Trophoblast cell (in vitro differentiated cells and primary cell): ENCODE results near the gene CADPS.

ENCODE experiments used
- DNase-seq, 2 donors: peaks; one replicate each; pipeline ENCODE4 v3.0.0-alpha.2; 2016
- H2AFZ ChIP-seq: 2 replicates; pipeline ENCODE4 v1.6.1; 2013; ENCODE audit warnings: low read length, moderate library complexity, mild to moderate bottlenecking; ENCODE audit not compliant: insufficient read depth, poor library complexity
- H2AK5ac ChIP-seq: 2 replicates; pipeline ENCODE4 v1.6.1; 2013; ENCODE audit warnings: mild to moderate bottlenecking, low read length
- H2BK120ac ChIP-seq: 2 replicates; pipeline ENCODE4 v1.6.1; 2013; ENCODE audit warnings: low read length, mild to moderate bottlenecking, moderate library complexity; ENCODE audit not compliant: insufficient read depth, poor library complexity
- H2BK12ac ChIP-seq: 2 replicates; pipeline ENCODE4 v1.6.1; 2013; ENCODE audit warnings: mild to moderate bottlenecking, low read length, moderate library complexity
- H2BK5ac ChIP-seq: 2 replicates; pipeline ENCODE4 v1.6.1; 2013; ENCODE audit warnings: low read length, low read depth, moderate library complexity, mild to moderate bottlenecking; ENCODE audit not compliant: poor library complexity
- H3K14ac ChIP-seq: 2 replicates; pipeline ENCODE4 v1.6.1; 2013; ENCODE audit warnings: mild to moderate bottlenecking, low read length
- H3K18ac ChIP-seq: 2 replicates; pipeline ENCODE4 v1.6.1; 2013; ENCODE audit warnings: mild to moderate bottlenecking, low read length
- H3K23ac ChIP-seq: 2 replicates; pipeline ENCODE4 v1.6.1; 2013; ENCODE audit warnings: low read length
- H3K27ac ChIP-seq: 2 replicates; pipeline ENCODE4 v1.5.1; 2013; ENCODE audit warnings: low read depth, mild to moderate bottlenecking, inconsistent platforms, low read length, moderate library complexity
- H3K27me3 ChIP-seq: 2 replicates; pipeline ENCODE4 v1.6.1; 2013; ENCODE audit warnings: inconsistent platforms, mild to moderate bottlenecking, low read length, moderate library complexity; ENCODE audit not compliant: insufficient read depth
- H3K36me3 ChIP-seq, 2 experiments: 1 replicate in 1 of 2; 2 replicates in 1 of 2; pipeline ENCODE4 v1.6.1; 2013; ENCODE audit warnings: low read length in 2 of 2, mild to moderate bottlenecking in 2 of 2, moderate library complexity in 1 of 2; ENCODE audit not compliant: insufficient read depth in 2 of 2, control insufficient read depth in 1 of 2
- H3K4ac ChIP-seq: 2 replicates; pipeline ENCODE4 v1.6.1; 2013; ENCODE audit warnings: low read depth, mild to moderate bottlenecking, low read length, moderate library complexity
- H3K4me1 ChIP-seq, 2 experiments: 1 replicate in 1 of 2; 2 replicates in 1 of 2; pipeline ENCODE4 v1.6.1; 2013; ENCODE audit warnings: low read length in 2 of 2, mild to moderate bottlenecking in 2 of 2, moderate library complexity in 1 of 2; ENCODE audit not compliant: insufficient read depth in 2 of 2, control insufficient read depth in 1 of 2
- H3K4me2 ChIP-seq: 2 replicates; pipeline ENCODE4 v1.6.1; 2013; ENCODE audit warnings: inconsistent platforms, mild to moderate bottlenecking, low read length, moderate library complexity
- H3K4me3 ChIP-seq: 2 replicates; pipeline ENCODE4 v1.5.1; 2013; ENCODE audit warnings: mild to moderate bottlenecking, low read depth, low read length, inconsistent platforms
- H3K79me1 ChIP-seq: one replicate; pipeline ENCODE4 v1.6.1; 2013; ENCODE audit warnings: low read length
- H3K79me2 ChIP-seq: 2 replicates; pipeline ENCODE4 v1.6.1; 2013; ENCODE audit warnings: low read length, mild to moderate bottlenecking; ENCODE audit not compliant: control insufficient read depth, insufficient read depth, poor library complexity
- H3K9ac ChIP-seq: 2 replicates; pipeline ENCODE4 v1.6.1; 2013; ENCODE audit warnings: mild to moderate bottlenecking, low read length
- H3K9me3 ChIP-seq: 2 replicates; pipeline ENCODE4 v1.6.1; 2013; ENCODE audit warnings: low read depth, mild to moderate bottlenecking, control low read depth, inconsistent platforms, low read length; ENCODE audit not compliant: insufficient read depth
- H4K12ac ChIP-seq: 2 replicates; pipeline ENCODE4 v1.6.1; 2013; ENCODE audit warnings: low read depth, mild to moderate bottlenecking, low read length, moderate library complexity
- H4K8ac ChIP-seq: 2 replicates; pipeline ENCODE4 v1.6.1; 2013; ENCODE audit warnings: low read depth, mild to moderate bottlenecking, low read length, moderate library complexity
- H4K91ac ChIP-seq: one replicate; pipeline ENCODE4 v1.6.1; 2013; ENCODE audit warnings: low read depth, mild to moderate bottlenecking, low read length, moderate library complexity
- WGBS: extraction: QIAGEN DNeasy Blood & Tissue Kit; methylation state at CpG from one replicate; pipeline ENCODE4 v1.1.7; 2013; ENCODE audit warnings: missing lambda C conversion rate; ENCODE audit not compliant: insufficient read length, insufficient coverage; ENCODE audit errors: extremely low coverage; 5-methylcytosine and 5-hydroxymethylcytosine counted together

CADPS gene

GRCh38 chr3:62605413-62606068 is 269.7 kb downstream of the CADPS start:
- Histone ChIP-seq H3K18ac (no peak overlapping the region), H3K4me1 (no peaks in the 10 kb centered on the region), H3K14ac (no peak overlapping the region), H3K4me2 (no peak overlapping the region), H2BK120ac (no peak overlapping the region), H3K23ac (no peak overlapping the region), H3K4ac (no peak overlapping the region), H3K79me2 (no peaks in the 10 kb centered on the region), H3K4me3 (no peak overlapping the region), H4K8ac (no peak overlapping the region), H2BK5ac (no peak overlapping the region), H2BK12ac (no peak overlapping the region), H3K27ac (no peak overlapping the region), H4K12ac (no peak overlapping the region), H2AFZ (no peak overlapping the region), H3K9ac (no peak overlapping the region), H2AK5ac (no peak overlapping the region), H3K9me3 (peaks cover 2% of the 10 kb centered on the region), H3K27me3 (no peaks in the 10 kb centered on the region), H3K79me1 (no peaks in the 10 kb centered on the region), H4K91ac (no peak overlapping the region), H3K36me3 (no peaks in the 10 kb centered on the region)
- no CpG with 5 or more reads among the region's 3 CpGs for WGBS
- no peak for DNase-seq

- Histone ChIP-seq H3K79me2 (no peaks in the 10 kb centered on the region), H3K14ac (no peak overlapping the region), H3K4ac (no peak overlapping the region), H3K18ac (no peak overlapping the region), H3K4me3 (no peak overlapping the region), H3K9ac (no peak overlapping the region), H2AK5ac (no peak overlapping the region), H2BK120ac (no peak overlapping the region), H3K23ac (no peak overlapping the region), H3K4me1 (no peaks in the 10 kb centered on the region), H3K27ac (no peak overlapping the region), H2BK5ac (no peak overlapping the region), H2BK12ac (no peak overlapping the region), H3K36me3 (no peaks in the 10 kb centered on the region), H4K8ac (no peak overlapping the region), H3K9me3 (peaks cover 2% of the 10 kb centered on the region), H2AFZ (no peak overlapping the region), H3K4me2 (no peak overlapping the region), H3K27me3 (no peaks in the 10 kb centered on the region), H4K91ac (no peak overlapping the region), H4K12ac (no peak overlapping the region), H3K79me1 (no peaks in the 10 kb centered on the region)
- DNase-seq, result no peak
- no CpG with 5 or more reads among the region's 1 CpG for WGBS
Measured at GRCh38 chr3:62604751-62605351, 270.4 kb downstream of the CADPS start.

GRCh38 chr3:62604298-62604697 is 270.9 kb downstream of the CADPS start:
- no peak overlapping the region for H2BK12ac ChIP-seq
- H3K4me1 ChIP-seq, result no peaks in the 10 kb centered on the region
- H3K4ac ChIP-seq, result no peak overlapping the region
- no peak overlapping the region for H3K18ac ChIP-seq
- H3K79me2 ChIP-seq, result no peaks in the 10 kb centered on the region
- H2BK120ac ChIP-seq, result no peak overlapping the region
- no peak overlapping the region for H4K12ac ChIP-seq
- H3K27ac ChIP-seq, result no peak overlapping the region
- H3K4me3 ChIP-seq, result no peak overlapping the region
- H3K27me3 ChIP-seq, result no peaks in the 10 kb centered on the region
- no peak overlapping the region for H2BK5ac ChIP-seq
- no peak overlapping the region for H2AFZ ChIP-seq
- no peaks in the 10 kb centered on the region for H3K36me3 ChIP-seq
- no peak overlapping the region for H3K4me2 ChIP-seq
- H3K9me3 ChIP-seq, result peaks cover 2% of the 10 kb centered on the region
- no peak overlapping the region for H3K23ac ChIP-seq
- H4K91ac ChIP-seq, result no peak overlapping the region
- no peak overlapping the region for H3K14ac ChIP-seq
- no peak overlapping the region for H2AK5ac ChIP-seq
- H3K79me1 ChIP-seq, result no peaks in the 10 kb centered on the region
- H3K9ac ChIP-seq, result no peak overlapping the region
- peak; percentile 36 to 64 for DNase-seq
- H4K8ac ChIP-seq, result no peak overlapping the region
- WGBS, result no CpG with 5 or more reads among the region's 2 CpGs

GRCh38 chr3:62602987-62603386 is 272.2 kb downstream of the CADPS start:
- peaks cover 2% of the 10 kb centered on the region for H3K9me3 ChIP-seq
- H2BK120ac ChIP-seq, result no peak overlapping the region
- no peaks in the 10 kb centered on the region for H3K36me3 ChIP-seq
- no peak overlapping the region for H4K91ac ChIP-seq
- no peaks in the 10 kb centered on the region for H3K79me2 ChIP-seq
- no peak overlapping the region for H3K9ac ChIP-seq
- no peak overlapping the region for H2AK5ac ChIP-seq
- no peak overlapping the region for H2BK12ac ChIP-seq
- no peak overlapping the region for H3K18ac ChIP-seq
- H3K14ac ChIP-seq, result no peak overlapping the region
- H4K8ac ChIP-seq, result no peak overlapping the region
- H2AFZ ChIP-seq, result no peak overlapping the region
- H3K4ac ChIP-seq, result no peak overlapping the region
- no peak overlapping the region for H3K4me3 ChIP-seq
- H3K4me1 ChIP-seq, result no peaks in the 10 kb centered on the region
- H3K23ac ChIP-seq, result no peak overlapping the region
- no peak for DNase-seq
- no peak overlapping the region for H3K27ac ChIP-seq
- no CpG with 5 or more reads among the region's 3 CpGs for WGBS
- no peak overlapping the region for H3K4me2 ChIP-seq
- H2BK5ac ChIP-seq, result no peak overlapping the region
- no peaks in the 10 kb centered on the region for H3K27me3 ChIP-seq
- H4K12ac ChIP-seq, result no peak overlapping the region
- no peaks in the 10 kb centered on the region for H3K79me1 ChIP-seq
